SK-N-MC (cell line): Measurements from ENCODE around the gene ANAPC2.

ENCODE experiments used
- EZH2 ChIP-seq: fragments of 200-600 bp; sonication (generic); IDR thresholded peaks from one replicate; pipeline ENCODE4 v1.6.1; 2017; ENCODE audit warnings: antibody characterized with exemption
- POLR2AphosphoS5 ChIP-seq: IDR thresholded peaks from 2 replicates; pipeline ENCODE4 v1.6.1; 2012; ENCODE audit warnings: mild to moderate bottlenecking, low read depth, low read length, borderline replicate concordance

DNA sequence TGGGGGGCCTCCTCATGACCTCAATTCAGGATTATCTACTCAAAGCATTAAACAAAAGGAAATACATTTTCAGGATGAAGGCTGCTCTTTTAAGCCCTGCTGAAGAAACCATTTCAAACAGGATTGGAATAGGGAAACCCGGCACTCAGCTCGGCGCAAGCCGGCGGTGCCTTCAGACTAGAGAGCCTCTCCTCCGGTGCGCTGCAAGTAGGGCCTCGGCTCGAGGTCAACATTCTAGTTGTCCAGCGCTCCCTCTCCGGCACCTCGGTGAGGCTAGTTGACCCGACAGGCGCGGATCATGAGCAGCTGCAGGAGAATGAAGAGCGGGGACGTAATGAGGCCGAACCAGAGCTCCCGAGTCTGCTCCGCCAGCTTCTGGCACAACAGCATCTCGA is 16.4 kb upstream of the ANAPC2 start:
- TF ChIP-seq EZH2 (no peak), POLR2AphosphoS5 (no peak)
